Measurements from ENCODE around the gene GTF2A1L.
"Not testable (repeated sequence)": the region's sequence is repeated elsewhere in the genome, so short reads cannot be mapped to it uniquely, and the experiment has no call there.

The GTF2A1L gene

DNA sequence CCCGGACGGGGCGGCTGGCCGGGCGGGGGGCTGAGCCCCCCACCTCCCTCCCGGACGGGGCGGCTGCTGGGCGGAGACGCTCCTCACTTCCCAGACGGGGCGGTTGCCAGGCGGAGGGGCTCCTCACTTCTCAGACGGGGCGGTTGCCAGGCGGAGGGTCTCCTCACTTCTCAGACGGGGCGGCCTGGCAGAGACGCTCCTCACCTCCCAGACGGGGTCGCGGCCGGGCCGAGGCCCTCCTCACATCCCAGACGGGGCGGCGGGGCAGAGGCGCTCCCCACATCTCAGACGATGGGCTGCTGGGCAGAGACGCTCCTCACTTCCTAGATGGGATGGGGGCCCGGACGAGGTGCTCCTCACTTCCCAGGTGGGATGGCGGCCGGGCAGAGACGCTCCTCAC lies 3.1 kb upstream of the GTF2A1L start:
- DNase-seq: not testable (repeated sequence)

DNA sequence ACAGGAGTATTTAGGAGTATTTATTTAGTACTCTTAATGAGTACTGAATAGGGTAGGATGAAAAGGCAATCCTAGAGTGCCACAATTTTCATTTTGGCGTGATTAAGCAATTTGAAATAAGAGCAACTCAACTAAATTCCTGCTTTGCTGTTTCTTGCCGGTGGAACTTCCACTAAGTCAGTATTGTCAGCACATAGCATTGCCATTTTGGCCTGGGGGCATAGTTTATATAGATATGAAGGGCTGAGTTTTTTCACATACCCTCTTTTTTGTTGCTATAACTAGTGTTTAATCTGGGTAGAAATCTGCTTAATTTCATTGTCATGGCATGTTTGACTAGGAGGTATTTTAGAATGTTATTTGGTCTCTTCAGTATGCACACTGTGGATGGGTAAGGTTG lies 1.9 kb downstream of the GTF2A1L start:
- no peak for DNase-seq

DNA sequence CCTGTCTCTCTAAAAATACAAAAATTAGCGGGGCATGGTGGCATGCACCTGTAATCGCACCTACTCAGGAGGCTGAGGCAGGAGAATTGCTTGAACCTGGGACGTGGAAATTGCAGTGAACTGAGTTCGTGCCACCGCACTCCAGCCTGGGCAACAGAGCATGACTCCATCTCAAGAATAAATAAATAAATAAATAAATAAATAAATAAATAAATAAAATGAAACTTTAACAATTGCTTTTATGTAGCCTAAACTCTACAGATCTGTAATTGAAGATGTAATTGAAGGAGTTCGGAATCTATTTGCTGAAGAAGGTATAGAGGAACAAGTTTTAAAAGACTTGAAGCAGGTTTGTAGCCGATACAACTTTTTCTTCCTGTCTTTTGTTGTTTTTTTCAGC lies 2.9 kb downstream of the GTF2A1L start:
- no peak for DNase-seq

DNA sequence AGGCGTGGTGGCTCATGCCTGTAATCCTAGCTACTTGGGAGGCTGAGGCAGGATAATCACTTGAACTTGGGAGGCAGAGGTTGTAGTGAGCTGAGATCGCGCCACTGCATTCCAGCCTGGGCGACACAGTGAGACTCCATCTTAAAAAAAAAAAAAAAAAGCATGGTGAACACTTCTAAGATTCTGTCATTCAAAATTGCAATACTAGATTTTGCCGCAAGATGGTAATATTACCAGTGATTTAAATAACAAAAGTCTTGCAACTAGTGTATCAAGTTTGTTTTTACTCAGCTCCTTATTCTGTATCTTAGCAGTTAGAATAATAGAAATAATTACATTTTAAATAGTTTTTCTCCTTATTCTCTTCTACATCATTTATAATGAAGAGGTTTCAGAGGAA lies 5.0 kb downstream of the GTF2A1L start:
- DNase-seq: not testable (repeated sequence)

DNA sequence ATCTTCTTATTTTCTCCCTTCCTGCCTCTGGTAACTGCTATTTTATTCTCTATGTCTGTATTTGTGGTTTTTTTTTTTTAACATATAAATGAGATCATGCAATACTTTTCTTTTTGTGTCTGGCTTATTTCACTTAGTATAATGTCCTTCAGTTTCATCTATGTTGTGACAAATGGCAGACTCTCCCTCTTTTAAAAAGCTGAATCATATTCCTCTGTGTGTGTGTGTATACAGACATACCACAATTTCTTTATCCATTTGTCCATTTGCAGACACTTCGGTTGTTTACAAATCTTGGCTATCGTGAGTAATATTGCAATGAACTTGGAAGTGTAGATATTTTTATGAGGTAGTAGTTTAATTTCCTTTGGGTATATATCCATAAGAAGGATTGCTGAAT lies 7.0 kb downstream of the GTF2A1L start:
- DNase-seq: no peak

DNA sequence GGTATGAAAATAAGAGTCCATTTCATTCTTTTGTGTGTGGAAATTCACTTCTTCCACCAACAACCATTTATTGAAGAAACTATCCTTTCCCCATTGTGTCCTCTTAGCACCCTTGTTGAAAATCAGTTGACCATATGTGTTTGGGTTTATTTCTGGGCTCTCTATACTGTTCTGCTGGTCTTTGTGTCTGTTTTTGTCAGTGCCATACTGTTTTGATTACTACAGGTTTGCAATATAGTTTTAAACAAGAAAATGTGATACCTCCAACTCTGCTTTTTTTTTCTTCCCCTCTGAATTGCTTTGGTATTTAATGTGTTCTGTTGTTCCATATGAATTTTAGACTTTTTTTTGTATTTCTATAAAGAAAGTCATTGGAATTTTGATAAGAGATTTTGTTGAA lies 8.4 kb downstream of the GTF2A1L start:
- DNase-seq: no peak

DNA sequence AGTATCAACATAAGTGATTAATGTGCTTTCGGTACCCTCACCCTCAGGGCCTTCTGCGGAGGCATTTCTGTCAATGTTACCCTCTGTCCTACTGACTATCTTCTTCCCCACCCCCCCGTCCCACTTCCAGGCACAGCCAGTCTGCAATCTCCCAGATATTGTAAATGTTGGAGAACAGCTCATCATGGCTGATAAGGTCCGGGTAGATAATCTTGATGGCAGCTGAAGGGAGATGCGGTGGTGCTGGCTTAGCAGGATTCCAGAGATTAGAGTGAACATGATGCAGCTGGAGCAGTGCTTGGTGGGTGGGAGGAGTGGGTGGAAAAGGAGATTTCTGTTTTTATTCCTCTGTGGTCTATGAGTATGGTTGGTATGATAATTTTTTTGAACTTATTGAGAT lies 15.5 kb downstream of the GTF2A1L start:
- DNase-seq: no peak

DNA sequence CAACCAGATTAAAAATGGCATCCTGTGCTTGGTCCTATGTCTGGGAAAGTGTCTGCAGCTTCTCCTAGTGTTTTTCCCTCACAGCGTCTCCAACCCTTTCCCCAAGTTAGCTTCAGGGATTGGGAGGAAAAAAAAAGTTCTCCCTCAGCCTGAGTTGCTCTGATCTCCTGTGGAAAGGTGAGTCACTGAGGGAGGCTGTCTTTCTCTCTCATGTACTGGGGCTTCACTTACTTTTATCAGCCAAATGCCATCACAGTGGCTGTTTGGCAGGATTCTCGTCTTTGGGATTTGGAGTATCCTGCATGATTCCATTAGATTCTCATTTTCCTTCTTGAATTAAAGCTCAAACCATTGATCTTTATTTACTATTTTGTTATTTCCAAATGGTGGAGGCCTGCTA lies 18.1 kb downstream of the GTF2A1L start:
- DNase-seq: no peak

DNA sequence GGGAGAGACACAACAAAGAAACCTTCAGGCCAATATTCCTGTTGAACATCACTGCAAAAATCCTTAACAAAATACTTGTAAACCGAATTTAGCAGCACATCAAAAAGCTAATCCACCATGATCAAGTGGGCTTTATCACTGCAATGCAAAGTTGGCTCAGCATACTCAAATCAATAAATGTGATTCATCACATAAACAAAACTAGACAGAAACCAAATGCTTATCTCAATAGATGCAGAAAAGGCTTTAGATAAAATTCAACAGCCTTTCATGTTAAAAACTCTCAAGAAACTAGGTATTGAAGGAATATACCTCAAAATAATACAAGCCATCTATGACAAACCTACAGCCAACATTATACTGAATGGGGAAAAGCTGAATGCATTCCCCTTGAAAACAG lies 20.6 kb downstream of the GTF2A1L start:
- DNase-seq: no peak

DNA sequence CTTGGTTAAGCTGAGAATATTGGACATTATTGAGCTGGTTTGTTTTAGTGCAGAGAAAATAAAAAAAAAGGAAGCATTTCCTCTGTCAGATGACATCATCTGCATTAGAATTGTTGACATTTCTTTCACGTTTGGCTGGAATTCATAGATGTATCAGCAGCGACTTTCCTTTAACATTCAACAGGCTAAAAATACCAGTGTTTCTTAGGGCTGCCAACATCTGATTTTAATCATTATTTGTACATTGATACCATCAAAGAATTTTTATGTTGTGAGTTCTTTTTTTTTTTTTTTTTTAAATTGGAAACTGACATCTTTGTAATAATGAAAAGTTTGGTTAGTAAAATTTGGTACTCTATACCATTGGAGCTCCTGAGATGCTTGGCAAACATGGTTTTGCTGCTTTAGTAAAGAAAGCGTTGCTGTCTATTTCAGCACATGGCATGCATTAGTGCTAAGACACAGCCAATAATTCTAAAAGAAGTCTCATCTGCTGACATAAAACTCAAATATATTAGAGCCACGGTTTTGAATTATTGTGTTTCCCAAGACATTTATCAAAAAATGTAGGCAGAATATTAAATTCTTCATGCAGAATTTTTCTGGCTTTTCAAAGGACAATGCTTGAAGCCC lies 33.6 kb downstream of the GTF2A1L start:
- DNase-seq: no peak

DNA sequence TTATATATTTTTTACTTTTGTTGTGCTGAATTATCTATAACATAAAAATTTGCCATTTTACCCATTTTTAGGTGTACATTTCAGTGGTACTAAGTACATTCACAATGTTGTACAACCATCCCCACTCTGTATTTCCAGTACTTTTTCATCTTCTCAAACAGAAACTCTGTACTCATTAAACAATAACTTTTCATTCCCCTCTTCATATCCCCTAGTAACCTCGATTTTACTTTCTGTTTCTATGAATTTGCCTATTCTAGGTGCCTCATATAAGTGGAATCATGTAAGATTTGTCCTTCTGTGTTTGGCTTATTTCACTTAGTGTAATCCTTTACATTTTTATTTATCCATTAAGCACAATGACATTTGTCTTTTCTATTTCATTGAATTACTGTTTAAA lies 51.3 kb downstream of the GTF2A1L start:
- no peak for DNase-seq

DNA sequence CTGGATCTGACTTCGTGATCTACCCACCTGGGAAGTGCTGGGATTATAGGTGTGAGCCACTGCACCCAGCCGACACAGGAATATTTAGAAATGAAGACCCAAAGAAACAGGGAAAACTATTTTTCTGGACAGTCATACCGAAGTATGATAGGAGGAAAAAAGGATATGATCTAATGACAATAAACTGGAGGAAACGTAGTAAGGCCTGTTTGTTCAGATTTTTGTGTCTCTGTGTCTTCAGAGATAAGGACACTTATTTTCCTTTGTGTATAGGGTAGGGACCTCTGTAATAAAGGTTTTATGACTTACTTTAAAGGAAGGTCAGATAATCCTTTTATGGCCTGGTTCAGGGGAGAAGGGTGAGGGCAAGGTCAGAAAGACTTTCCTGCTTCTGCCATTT lies 55.9 kb downstream of the GTF2A1L start:
- DNase-seq: no peak

DNA sequence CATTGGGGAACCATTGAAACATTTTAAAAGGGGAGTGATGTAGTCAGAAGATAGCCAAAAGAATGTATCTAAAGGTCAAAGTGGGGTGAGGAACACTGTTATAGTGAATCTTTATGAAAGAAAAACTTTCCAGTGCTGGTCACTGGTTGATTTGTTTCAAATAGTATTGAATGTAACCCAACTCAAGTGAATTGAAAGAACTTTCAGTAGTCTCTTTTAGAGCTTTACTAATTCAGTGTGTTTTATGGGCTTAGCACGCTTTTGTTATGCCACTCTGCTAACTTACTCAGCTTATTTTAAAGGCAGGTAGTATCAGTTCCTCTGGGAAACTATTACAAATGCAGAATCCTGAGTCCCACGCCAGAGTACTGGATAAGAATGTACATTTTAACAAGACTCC lies 57.3 kb downstream of the GTF2A1L start:
- DNase-seq: no peak

DNA sequence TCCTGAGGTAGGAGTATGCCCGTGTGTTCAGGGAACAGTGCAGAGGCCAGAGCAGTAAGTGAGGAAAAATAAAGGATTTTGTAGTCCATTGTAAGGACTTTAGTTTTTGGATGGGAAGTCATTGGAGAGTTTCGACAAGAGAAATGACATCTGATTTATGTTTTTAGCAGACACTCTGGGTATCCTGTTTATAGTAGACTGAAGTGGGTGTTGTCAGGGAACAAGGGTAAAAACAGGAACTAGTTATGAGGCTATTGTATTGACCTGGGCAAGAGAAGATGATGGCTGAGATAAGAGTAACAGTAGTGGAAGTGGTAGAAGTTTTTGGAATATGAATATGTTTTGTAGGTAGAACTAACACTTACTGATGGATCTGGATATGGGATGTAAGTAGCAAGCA lies 59.8 kb downstream of the GTF2A1L start:
- DNase-seq: no peak

DNA sequence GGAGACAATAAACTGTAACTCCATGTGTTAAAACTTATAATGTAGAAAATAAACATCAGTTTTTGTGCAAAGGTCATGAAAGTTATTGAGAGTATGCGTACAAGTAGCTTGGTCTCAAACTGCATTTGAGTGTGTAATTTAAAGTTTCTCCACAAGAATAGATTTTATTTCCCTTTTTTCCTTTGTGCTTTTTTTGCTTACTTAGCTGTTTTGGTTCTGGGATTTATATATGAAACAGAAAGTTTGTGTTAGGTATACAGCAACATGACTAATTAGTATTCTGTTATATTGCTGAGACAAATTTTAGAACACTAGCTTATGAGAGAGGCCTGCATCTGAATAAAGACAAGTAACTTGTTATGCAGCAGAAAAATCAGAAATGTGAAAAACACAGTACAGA lies 67.5 kb downstream of the GTF2A1L start:
- no peak for DNase-seq

DNA sequence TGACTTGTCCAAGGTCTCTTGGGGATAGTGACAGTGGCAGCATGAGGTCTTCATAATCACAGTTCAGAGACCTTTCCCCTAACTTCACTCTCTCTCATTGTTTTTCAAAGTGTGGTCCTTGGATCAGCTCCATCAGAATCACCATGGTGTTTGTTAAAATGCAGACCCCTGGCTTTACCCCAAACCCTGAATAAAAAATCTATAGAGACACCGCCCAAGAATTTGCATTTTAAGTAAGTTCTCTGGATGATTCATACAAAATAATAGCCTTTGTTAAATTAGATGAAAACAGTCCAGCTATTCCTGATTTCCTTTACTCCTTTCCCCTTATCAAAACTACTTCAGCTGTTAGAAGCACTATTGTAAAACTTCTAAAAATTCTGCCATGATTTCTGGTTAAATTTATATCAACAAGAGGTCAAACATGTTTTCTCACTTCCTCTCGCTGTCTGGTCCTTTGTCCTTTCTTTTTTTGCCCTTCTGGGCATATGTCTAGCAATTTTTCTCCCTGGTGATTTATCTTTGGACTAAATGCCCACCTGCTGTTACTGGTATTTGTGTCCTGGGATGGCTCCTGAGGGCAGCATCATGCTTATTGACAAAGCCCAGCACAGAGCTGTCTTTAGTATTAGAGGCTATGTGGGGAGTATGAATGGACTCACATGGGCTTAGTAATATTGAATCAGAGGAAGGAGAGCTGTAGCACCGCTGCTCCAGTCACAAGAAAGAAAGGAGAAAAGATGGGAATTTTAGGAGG lies 74.5 kb downstream of the GTF2A1L start:
- no peak for DNase-seq

DNA sequence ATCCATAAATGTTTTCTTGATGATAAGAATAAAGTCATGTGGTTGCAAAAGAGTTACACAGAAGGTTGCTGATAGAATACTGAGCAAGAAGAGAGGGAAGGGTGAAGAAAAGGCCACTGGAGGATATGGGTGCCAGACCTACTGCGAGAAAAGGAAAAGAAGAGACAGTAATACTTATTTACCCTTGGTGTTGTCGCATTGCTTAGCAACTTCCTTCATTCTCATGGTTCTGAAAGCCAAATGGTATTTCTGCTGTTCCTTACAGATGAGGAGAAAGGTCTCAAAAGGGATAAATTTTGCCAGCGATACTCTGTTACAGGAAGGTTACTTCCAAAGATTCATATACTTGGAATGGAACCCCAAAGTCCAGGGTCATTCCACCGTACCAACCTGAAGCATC lies 75.4 kb downstream of the GTF2A1L start:
- no peak for DNase-seq

DNA sequence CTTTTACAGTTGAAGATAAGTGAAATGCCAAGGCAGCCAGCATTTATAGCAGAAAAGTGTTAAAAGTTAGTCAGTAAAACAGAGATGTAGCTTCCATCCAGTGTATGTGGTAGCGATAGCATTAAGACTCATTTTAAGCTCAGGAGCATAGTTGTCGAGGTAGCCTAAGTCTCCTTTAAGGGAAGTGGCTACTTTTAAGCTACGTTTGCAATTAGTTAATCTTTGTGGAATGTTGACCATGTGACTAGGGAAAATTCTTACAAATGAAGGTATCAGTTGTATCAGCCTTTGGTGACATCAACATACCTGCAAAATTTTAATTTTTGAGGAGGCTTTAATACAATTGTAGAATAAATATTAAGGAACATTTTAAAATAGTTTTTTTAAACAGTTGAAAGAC lies 76.0 kb downstream of the GTF2A1L start:
- no peak for DNase-seq

DNA sequence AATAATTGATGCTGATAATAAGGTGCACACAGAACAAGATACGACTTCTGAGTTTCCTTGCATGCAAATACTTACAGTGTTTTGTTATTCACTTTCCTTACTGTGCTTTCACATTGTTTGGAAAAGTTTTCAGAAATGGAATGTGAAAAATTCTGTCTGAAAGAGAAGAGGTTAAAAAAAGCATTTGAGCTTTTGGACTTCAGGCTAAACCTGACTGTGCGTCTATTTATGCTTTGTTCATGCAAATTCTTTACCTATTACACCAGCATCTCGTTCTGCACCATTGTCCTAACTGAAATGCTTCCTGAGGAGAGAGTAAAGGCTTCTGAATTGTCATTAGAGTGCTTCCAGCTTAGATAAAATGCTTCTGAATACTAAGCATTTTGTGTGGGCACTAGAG lies 76.5 kb downstream of the GTF2A1L start:
- DNase-seq: no peak

DNA sequence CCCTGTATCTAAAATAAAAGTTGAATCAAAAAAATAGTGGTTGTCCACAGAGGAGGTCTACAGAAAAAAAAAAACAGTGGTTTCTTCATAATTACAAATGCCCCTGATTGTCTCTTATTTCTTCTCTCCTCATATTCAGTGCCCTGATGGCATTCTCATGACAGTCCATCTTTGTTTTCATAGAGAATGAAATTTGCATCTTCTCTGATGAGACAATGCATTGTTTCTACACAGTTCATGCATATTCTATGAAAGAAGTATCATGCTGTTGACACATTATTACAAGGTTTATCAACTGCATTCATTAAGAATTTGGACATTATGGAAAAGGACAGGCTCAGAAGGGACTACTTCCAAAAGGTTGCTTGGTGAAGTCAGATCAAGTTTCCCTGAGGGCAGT lies 78.3 kb downstream of the GTF2A1L start:
- DNase-seq: no peak

DNA sequence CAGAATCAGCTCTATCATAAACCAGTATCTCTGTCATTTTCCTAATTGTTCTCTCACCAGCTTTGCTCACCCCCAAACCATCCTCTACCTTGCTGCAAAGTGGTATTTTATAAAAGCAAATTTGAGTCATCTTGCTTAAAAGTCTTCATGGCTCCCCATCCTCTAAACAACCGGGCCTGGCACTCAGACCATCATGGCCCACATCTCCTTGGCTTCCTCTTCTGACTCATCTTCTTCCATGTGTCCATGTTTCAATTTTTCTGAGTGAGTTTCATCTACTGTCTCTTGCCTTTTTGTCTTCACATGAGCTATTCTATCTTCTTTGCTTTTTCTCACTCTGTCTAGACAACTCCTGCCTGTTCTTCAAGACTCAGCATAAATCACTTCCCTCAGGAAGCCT lies 79.2 kb downstream of the GTF2A1L start:
- DNase-seq: no peak

DNA sequence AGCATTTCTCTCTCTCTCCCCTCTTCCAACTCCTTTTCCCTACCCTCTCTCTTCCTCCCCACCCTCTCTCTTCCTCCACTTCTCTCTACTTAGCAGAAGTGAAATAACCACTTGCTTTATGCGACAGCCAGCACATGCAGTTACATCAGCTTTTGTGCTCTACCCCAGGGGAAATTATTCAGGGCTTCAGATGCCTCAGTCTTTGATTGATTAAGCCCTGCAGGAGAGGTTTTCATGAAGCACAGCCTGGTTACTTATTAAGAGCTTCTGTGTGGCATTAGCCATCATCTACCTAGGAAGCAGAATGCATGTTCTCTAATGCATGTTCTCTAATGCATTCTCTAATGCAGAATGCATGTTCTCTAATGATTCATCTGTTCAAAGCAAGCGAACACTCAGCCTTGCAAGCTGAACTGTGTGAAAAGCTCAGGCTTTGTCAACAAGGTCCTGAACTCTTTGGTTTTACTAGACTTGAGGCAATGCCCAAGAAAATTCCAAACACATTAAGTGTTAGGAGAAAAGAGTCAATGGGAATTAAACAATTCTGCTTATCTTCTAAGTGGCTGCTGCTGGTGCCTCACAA lies 81.8 kb downstream of the GTF2A1L start:
- no peak for DNase-seq

DNA sequence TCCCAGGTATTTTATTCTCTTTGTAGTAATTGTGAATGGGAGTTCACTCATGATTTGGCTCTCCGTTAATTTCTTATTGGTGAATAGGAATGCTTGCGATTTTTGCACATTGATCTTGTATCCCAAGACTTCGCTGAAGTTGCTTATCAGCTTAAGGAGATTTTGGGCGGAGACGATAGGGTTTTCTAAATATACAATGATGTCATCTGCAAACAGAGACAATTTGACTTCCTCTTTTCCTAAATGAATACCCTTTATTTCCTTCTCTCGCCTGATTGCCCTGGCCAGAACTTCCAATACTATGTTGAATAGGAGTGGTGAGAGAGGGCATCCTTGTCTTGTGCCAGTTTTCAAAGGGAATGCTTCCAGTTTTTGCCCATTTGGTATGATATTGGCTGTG lies 86.0 kb downstream of the GTF2A1L start:
- not testable (repeated sequence) for DNase-seq

DNA sequence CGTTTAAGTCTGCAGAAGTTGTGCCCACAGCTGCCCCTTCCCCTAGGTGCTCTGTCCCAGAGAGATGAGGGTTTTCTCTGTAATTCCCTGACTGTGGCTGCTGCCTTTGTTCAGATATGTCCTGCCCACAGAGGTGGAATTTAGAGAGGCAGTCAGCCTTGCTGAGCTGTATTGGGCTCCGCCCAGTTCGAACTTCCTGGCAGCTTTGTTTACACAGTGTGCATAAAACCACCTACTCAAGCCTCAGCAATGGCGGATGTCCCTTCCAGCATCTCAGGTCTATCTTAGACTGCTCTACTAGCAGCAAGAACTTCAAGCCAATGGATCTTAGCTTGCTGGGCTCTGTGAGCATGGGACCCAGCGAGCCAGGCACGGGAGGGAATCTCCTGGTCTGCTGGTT lies 89.8 kb downstream of the GTF2A1L start:
- no peak for DNase-seq

All from NCI-H345 (cell line).